ENCODE data around the gene TSHZ3. TPM values are rescaled to one million over a fixed set of nuclear protein-coding genes. Genes with fewer than 3 reads are reported as not detected.

Gene TSHZ3
- total and polyA plus RNA-seq, 2 of the 8 experiments (the other 6 are each of a cell fraction or from before 2014, with no cell fraction given): 3.1 to 12.3 TPM

DNA sequence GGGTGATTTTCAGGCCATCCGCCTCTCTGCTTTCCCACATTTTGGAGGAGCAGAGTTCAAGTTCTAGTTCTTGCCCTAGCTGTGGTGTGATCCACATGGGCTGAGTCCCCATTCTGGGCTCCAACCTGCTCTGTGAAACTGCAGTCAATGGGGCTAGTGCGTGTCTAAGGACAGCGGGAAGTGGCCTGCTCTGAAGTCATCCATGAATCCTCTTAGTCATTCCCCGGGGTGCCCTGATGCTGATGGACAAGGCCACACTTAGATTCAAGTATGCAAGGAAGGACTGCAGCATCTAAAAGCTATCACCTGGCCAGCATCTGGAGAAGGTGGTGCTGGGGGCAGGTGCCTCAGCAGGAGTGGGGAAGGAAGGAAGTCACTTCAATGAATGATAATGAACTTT, 94.6 kb downstream of the TSHZ3 start:
- H3K79me2 ChIP-seq (ENCODE audit: control insufficient read depth in 1 of 2, insufficient read depth in 2 of 2, low read length in 2 of 2): no peaks in the 10 kb centered on the region
- H3K4ac ChIP-seq (replicated peaks; ENCODE audit: insufficient read length, low read depth, low read length): no peak overlapping the region
- H2BK15ac ChIP-seq (ENCODE audit: low read length): no peak overlapping the region; the same call in 1 of the 2 replicates
- peak overlapping the region; percentile 31; the same call in 1 of the 2 replicates for H2BK12ac ChIP-seq (ENCODE audit: low read depth, low read length)
- no peak overlapping the region for H3K23ac ChIP-seq (ENCODE audit: insufficient read length)
- no peak overlapping the region for H2AFZ ChIP-seq (ENCODE audit: low read length)
- no peaks in the 10 kb centered on the region for H4K20me1 ChIP-seq (replicated peaks in 1 of 2; ENCODE audit: control insufficient read depth in 1 of 2, insufficient read depth in 2 of 2, low read length in 2 of 2)
- H4K8ac ChIP-seq (ENCODE audit: extremely low read depth, insufficient read depth, low read length): no peak overlapping the region
- H4K5ac ChIP-seq (ENCODE audit: insufficient read length, low read depth, low read length): no peak overlapping the region
- FAIRE-seq (no peak), DNase-seq (ENCODE audit: low read depth in 1 of 2, low spot score in 2 of 2) (no peak)
- POLR2A ChIA-PET (ENCODE audit: partially characterized antibody): interaction anchor here (1.1 kb wide), 1 partner anchor 14 kb away, joined by 3 read pairs; no protein-coding TSS in a partner anchor
- no peak overlapping the region for H2AK5ac ChIP-seq (ENCODE audit: low read depth, low read length)
- no peak overlapping the region for H3K4me2 ChIP-seq (ENCODE audit: insufficient read depth in 1 of 2, low read depth in 2 of 2, low read length in 2 of 2)
- CTCF ChIA-PET (ENCODE audit: partially characterized antibody): interaction anchor here (0.6 to 1.7 kb wide), 3 partner anchors 200 to 1285 kb away, joined by 3 to 5 read pairs (median 3); no protein-coding TSS in a partner anchor
- 88% methylated on average over 4 of the region's 4 CpGs; no CpG with 5 or more reads in 1 of the 2 experiments for WGBS, 2 experiments (ENCODE audit: extremely low coverage in 1 of 2, insufficient coverage in 1 of 2, insufficient read length in 1 of 2, insufficient replicate concordance in 2 of 2, low coverage in 1 of 2, low lambda C conversion rate in 2 of 2, missing lambda C conversion rate in 1 of 2)
- H3K27me3 ChIP-seq (replicated peaks in 1 of 4; ENCODE audit: control insufficient read depth in 3 of 4, extremely low read depth in 1 of 4, insufficient read depth in 3 of 4, low read length in 3 of 4): no peaks in the 10 kb centered on the region
- H2BK120ac ChIP-seq (replicated peaks; ENCODE audit: low read depth, low read length): no peak overlapping the region
- no peak overlapping the region for H3K56ac ChIP-seq (replicated peaks; ENCODE audit: insufficient read length, low read depth, low read length)
- H3K4me3 ChIP-seq (ENCODE audit: extremely low read depth in 1 of 4, insufficient read depth in 2 of 4, low read depth in 3 of 4, low read length in 4 of 4): no peak overlapping the region
- H3K9me3 ChIP-seq (ENCODE audit: insufficient read depth in 2 of 2, low read depth in 1 of 2, low read length in 1 of 2): no peaks in the 10 kb centered on the region
- no peak overlapping the region for H3K18ac ChIP-seq (ENCODE audit: extremely low read depth, low read length)
- no peaks in the 10 kb centered on the region for H3K23me2 ChIP-seq (ENCODE audit: low read depth, low read length)
- no peak overlapping the region for H4K91ac ChIP-seq (replicated peaks; ENCODE audit: insufficient read length, low read length)
- H3K4me1 ChIP-seq (replicated peaks in 1 of 4; ENCODE audit: control insufficient read depth in 3 of 4, insufficient read depth in 4 of 4, low read length in 3 of 4): peaks cover 0 to 8% (median 6%) of the 10 kb centered on the region in 4 experiments; a peak in 4 of 7 replicates
- H2BK20ac ChIP-seq (ENCODE audit: low read length): no peak overlapping the region; the same call in 1 of the 2 replicates
- H3K9ac ChIP-seq (replicated peaks in 1 of 4; ENCODE audit: extremely low read depth in 1 of 4, low read depth in 3 of 4, low read length in 3 of 4): no peak overlapping the region
- H2BK5ac ChIP-seq (ENCODE audit: low read depth, low read length): peak overlapping the region; percentile 74; the same call in 1 of the 2 replicates
- no peak overlapping the region for H3K14ac ChIP-seq (ENCODE audit: insufficient read length)
- TF ChIP-seq POLR2A (IDR thresholded peaks at IDR 0.05; ENCODE audit: control extremely low read depth in 1 of 2, low read depth in 2 of 2, low read length in 2 of 2) (no peak), ASH2L (IDR thresholded peaks at IDR 0.05; ENCODE audit: low read length) (no peak), SP4 (IDR thresholded peaks at IDR 0.05; ENCODE audit: low read length) (no peak), SUZ12 (IDR thresholded peaks at IDR 0.05; ENCODE audit: low read length) (no peak), TAF1 (IDR thresholded peaks at IDR 0.05; ENCODE audit: low read depth, low read length) (no peak), CREB1 (IDR thresholded peaks at IDR 0.05) (no peak), SP2 (IDR thresholded peaks at IDR 0.05; ENCODE audit: low read length) (no peak), BACH1 (IDR thresholded peaks at IDR 0.05; ENCODE audit: low read length) (no peak), RAD21 (IDR thresholded peaks at IDR 0.05 in 1 of 2, conservative IDR thresholded peaks at IDR 0.05 in 1 of 2; ENCODE audit: low read depth in 2 of 2, low read length in 2 of 2) (no peak), KDM5A (IDR thresholded peaks at IDR 0.05; ENCODE audit: low read length) (no peak), CBX8 (IDR thresholded peaks at IDR 0.05; ENCODE audit: borderline replicate concordance, low read depth, low read length) (no peak)
- TF ChIP-seq, protein P1, sequence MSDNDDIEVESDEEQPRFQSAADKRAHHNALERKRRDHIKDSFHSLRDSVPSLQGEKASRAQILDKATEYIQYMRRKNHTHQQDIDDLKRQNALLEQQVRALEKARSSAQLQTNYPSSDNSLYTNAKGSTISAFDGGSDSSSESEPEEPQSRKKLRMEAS (IDR thresholded peaks at IDR 0.05): no peak
- TF ChIP-seq, protein P2, sequence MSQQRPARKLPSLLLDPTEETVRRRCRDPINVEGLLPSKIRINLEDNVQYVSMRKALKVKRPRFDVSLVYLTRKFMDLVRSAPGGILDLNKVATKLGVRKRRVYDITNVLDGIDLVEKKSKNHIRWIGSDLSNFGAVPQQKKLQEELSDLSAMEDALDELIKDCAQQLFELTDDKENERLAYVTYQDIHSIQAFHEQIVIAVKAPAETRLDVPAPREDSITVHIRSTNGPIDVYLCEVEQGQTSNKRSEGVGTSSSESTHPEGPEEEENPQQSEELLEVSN (IDR thresholded peaks at IDR 0.05): no peak
- H3K79me1 ChIP-seq (ENCODE audit: low read depth, low read length): no peaks in the 10 kb centered on the region
- H3K27ac ChIP-seq (ENCODE audit: low read depth, low read length): no peak overlapping the region
- H3K36me3 ChIP-seq (ENCODE audit: control insufficient read depth in 2 of 4, insufficient read depth in 4 of 4, low read length in 3 of 4): no peaks in the 10 kb centered on the region
